ENCODE measurements around the gene HBA1. TPM values are rescaled to one million over a fixed set of nuclear protein-coding genes. Genes with fewer than 3 reads are reported as not detected.

Gene HBA1
- total and polyA plus RNA-seq, 9 of the 15 experiments (the other 6 are each of a cell fraction or from before 2014, with no cell fraction given) = 128 to 2,388 (median 380) TPM

DNA sequence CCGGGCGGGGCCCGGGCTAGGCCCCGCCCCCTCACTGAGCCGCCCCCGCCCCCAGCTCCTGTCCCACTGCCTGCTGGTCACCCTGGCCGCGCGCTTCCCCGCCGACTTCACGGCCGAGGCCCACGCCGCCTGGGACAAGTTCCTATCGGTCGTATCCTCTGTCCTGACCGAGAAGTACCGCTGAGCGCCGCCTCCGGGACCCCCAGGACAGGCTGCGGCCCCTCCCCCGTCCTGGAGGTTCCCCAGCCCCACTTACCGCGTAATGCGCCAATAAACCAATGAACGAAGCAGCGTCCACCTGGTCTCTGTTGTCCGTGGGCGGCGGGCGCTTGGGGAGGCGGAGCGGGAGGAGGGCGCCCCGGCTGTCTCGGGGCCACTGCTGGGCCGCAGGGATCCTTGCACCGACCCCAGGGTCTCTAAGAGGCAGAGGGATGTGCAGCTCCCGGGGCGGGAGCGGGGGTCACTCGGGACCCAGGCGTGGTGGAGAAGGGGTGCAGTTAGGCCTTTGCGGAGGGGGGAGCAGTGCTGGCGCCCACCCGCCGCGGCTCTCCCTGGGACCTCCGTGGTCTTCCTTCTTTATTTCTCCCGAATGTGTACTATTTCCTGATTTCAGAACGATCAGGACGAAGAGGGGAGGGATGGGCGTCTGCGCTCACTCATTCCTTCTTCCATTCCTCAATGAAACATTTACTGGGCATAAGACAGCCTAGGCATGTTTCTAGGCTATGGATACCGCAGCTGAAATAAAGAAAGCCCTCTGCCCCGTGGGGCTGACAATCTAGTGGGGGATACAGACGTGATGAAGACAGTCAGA is 22.1 kb upstream of the HBA1 start (continued):
- TF ChIP-seq, protein P1, sequence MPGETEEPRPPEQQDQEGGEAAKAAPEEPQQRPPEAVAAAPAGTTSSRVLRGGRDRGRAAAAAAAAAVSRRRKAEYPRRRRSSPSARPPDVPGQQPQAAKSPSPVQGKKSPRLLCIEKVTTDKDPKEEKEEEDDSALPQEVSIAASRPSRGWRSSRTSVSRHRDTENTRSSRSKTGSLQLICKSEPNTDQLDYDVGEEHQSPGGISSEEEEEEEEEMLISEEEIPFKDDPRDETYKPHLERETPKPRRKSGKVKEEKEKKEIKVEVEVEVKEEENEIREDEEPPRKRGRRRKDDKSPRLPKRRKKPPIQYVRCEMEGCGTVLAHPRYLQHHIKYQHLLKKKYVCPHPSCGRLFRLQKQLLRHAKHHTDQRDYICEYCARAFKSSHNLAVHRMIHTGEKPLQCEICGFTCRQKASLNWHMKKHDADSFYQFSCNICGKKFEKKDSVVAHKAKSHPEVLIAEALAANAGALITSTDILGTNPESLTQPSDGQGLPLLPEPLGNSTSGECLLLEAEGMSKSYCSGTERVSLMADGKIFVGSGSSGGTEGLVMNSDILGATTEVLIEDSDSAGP (CRISPR knock-in tag; IDR thresholded peaks at IDR 0.05) = no peak
- TF ChIP-seq CCAR2 (IDR thresholded peaks at IDR 0.05; ENCODE audit: low read depth, low read length) = no peak
- no peak for TF ChIP-seq STAG1 (CRISPR knock-in tag; IDR thresholded peaks at IDR 0.05; ENCODE audit: borderline replicate concordance)
- TF ChIP-seq, protein P2, sequence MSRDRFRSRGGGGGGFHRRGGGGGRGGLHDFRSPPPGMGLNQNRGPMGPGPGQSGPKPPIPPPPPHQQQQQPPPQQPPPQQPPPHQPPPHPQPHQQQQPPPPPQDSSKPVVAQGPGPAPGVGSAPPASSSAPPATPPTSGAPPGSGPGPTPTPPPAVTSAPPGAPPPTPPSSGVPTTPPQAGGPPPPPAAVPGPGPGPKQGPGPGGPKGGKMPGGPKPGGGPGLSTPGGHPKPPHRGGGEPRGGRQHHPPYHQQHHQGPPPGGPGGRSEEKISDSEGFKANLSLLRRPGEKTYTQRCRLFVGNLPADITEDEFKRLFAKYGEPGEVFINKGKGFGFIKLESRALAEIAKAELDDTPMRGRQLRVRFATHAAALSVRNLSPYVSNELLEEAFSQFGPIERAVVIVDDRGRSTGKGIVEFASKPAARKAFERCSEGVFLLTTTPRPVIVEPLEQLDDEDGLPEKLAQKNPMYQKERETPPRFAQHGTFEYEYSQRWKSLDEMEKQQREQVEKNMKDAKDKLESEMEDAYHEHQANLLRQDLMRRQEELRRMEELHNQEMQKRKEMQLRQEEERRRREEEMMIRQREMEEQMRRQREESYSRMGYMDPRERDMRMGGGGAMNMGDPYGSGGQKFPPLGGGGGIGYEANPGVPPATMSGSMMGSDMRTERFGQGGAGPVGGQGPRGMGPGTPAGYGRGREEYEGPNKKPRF (IDR thresholded peaks at IDR 0.05; ENCODE audit: low read depth, low read length) = no peak
- TF ChIP-seq ZNF778 (CRISPR knock-in tag; IDR thresholded peaks at IDR 0.05) = no peak
- TF ChIP-seq HIVEP1 (CRISPR knock-in tag; IDR thresholded peaks at IDR 0.05) = no peak
- TF ChIP-seq, protein P3, sequence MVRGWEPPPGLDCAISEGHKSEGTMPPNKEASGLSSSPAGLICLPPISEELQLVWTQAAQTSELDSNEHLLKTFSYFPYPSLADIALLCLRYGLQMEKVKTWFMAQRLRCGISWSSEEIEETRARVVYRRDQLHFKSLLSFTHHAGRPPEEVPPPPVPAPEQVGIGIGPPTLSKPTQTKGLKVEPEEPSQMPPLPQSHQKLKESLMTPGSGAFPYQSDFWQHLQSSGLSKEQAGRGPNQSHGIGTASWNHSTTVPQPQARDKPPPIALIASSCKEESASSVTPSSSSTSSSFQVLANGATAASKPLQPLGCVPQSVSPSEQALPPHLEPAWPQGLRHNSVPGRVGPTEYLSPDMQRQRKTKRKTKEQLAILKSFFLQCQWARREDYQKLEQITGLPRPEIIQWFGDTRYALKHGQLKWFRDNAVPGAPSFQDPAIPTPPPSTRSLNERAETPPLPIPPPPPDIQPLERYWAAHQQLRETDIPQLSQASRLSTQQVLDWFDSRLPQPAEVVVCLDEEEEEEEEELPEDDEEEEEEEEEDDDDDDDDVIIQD (CRISPR knock-in tag; IDR thresholded peaks at IDR 0.05) = no peak
- TF ChIP-seq TCF3 (CRISPR knock-in tag; IDR thresholded peaks at IDR 0.05) = no peak
- peak; percentile 53 for TF ChIP-seq ZBTB17 (CRISPR knock-in tag; IDR thresholded peaks at IDR 0.05)
- TF ChIP-seq, protein P4, sequence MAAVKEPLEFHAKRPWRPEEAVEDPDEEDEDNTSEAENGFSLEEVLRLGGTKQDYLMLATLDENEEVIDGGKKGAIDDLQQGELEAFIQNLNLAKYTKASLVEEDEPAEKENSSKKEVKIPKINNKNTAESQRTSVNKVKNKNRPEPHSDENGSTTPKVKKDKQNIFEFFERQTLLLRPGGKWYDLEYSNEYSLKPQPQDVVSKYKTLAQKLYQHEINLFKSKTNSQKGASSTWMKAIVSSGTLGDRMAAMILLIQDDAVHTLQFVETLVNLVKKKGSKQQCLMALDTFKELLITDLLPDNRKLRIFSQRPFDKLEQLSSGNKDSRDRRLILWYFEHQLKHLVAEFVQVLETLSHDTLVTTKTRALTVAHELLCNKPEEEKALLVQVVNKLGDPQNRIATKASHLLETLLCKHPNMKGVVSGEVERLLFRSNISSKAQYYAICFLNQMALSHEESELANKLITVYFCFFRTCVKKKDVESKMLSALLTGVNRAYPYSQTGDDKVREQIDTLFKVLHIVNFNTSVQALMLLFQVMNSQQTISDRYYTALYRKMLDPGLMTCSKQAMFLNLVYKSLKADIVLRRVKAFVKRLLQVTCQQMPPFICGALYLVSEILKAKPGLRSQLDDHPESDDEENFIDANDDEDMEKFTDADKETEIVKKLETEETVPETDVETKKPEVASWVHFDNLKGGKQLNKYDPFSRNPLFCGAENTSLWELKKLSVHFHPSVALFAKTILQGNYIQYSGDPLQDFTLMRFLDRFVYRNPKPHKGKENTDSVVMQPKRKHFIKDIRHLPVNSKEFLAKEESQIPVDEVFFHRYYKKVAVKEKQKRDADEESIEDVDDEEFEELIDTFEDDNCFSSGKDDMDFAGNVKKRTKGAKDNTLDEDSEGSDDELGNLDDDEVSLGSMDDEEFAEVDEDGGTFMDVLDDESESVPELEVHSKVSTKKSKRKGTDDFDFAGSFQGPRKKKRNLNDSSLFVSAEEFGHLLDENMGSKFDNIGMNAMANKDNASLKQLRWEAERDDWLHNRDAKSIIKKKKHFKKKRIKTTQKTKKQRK (IDR thresholded peaks at IDR 0.05; ENCODE audit: borderline replicate concordance, low read depth, low read length) = no peak
- TF ChIP-seq ASH1L (IDR thresholded peaks at IDR 0.05; ENCODE audit: borderline replicate concordance, low read depth, partially characterized antibody) = no peak
- TF ChIP-seq, protein P5, sequence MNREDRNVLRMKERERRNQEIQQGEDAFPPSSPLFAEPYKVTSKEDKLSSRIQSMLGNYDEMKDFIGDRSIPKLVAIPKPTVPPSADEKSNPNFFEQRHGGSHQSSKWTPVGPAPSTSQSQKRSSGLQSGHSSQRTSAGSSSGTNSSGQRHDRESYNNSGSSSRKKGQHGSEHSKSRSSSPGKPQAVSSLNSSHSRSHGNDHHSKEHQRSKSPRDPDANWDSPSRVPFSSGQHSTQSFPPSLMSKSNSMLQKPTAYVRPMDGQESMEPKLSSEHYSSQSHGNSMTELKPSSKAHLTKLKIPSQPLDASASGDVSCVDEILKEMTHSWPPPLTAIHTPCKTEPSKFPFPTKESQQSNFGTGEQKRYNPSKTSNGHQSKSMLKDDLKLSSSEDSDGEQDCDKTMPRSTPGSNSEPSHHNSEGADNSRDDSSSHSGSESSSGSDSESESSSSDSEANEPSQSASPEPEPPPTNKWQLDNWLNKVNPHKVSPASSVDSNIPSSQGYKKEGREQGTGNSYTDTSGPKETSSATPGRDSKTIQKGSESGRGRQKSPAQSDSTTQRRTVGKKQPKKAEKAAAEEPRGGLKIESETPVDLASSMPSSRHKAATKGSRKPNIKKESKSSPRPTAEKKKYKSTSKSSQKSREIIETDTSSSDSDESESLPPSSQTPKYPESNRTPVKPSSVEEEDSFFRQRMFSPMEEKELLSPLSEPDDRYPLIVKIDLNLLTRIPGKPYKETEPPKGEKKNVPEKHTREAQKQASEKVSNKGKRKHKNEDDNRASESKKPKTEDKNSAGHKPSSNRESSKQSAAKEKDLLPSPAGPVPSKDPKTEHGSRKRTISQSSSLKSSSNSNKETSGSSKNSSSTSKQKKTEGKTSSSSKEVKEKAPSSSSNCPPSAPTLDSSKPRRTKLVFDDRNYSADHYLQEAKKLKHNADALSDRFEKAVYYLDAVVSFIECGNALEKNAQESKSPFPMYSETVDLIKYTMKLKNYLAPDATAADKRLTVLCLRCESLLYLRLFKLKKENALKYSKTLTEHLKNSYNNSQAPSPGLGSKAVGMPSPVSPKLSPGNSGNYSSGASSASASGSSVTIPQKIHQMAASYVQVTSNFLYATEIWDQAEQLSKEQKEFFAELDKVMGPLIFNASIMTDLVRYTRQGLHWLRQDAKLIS (CRISPR knock-in tag; IDR thresholded peaks at IDR 0.05) = no peak
- no peak for TF ChIP-seq SETDB1 (IDR thresholded peaks at IDR 0.05; ENCODE audit: low read length)
